ENCODE measurements around the gene RBM24.

RBM24 gene

DNA sequence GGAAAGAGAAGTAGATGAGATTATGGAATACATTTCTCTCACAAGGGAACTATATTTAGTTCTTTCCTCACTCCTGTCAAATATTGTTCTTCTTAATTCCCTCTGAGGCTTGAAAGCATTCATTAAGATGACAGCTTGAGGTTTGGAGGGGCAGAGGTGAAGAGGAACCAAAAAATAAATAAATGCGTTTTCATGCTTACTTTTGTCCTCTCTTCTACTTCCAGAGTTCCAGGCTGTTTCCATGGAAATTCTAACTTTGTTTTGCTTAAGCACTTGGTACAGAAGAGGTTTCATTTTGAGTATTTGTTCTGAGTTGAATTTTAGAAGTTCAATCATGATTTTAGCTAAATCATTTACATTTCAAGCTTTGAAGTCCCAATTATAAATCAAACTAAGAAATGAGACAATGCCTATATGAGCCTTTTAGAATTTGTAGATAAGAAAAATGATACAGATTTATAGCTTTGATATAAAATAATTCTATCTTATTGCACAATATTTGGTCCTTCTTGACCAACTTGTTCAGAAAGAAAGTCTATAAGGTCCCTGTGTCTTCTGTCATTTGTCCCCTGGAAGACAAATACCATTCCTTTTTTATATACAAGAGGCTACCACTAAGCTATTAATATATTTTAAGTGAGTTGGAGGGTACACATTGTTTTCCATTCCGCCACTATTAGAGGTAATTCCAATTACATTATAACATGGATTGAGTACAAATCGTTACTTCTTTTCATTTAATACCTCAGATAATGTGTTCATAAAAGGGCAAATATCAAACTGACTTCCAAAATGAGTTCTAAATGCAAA, 16.3 kb downstream of the RBM24 start:
- DNase-seq (ENCODE audit: low spot score): no peak
- POLR2A ChIA-PET (ENCODE audit: low non-redundant PET): no interaction called here
- CTCF ChIA-PET: no interaction called here
- TF ChIP-seq, protein P1, sequence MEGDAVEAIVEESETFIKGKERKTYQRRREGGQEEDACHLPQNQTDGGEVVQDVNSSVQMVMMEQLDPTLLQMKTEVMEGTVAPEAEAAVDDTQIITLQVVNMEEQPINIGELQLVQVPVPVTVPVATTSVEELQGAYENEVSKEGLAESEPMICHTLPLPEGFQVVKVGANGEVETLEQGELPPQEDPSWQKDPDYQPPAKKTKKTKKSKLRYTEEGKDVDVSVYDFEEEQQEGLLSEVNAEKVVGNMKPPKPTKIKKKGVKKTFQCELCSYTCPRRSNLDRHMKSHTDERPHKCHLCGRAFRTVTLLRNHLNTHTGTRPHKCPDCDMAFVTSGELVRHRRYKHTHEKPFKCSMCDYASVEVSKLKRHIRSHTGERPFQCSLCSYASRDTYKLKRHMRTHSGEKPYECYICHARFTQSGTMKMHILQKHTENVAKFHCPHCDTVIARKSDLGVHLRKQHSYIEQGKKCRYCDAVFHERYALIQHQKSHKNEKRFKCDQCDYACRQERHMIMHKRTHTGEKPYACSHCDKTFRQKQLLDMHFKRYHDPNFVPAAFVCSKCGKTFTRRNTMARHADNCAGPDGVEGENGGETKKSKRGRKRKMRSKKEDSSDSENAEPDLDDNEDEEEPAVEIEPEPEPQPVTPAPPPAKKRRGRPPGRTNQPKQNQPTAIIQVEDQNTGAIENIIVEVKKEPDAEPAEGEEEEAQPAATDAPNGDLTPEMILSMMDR (conservative IDR thresholded peaks at IDR 0.05; ENCODE audit: low read depth): no peak
- H3K27ac ChIP-seq: no peak overlapping the region

DNA sequence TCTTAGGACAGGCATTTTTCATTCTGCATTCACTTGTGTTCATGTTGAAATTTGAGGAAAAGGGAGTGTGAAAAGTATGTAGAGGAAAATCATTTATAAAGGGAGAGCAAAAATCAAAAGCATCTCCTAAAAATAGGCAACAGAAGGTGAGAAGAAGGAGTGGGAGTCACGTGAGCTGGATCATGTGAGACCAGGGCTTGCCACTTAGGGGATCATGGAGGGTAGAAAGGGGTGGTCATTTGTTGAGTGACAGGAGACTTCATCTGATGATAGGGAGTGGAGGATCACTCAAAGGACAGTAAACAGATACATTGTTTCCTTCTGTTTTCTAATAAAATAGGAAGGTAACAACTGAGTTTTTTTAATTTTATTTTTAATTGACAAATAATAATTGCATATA, 17.1 kb downstream of the RBM24 start:
- H3K27ac ChIP-seq: no peak overlapping the region
- POLR2A ChIA-PET (ENCODE audit: low non-redundant PET): no interaction called here
- CTCF ChIA-PET: no interaction called here
- DNase-seq (ENCODE audit: low spot score): no peak
- TF ChIP-seq, protein P1 (conservative IDR thresholded peaks at IDR 0.05; ENCODE audit: low read depth): no peak

DNA sequence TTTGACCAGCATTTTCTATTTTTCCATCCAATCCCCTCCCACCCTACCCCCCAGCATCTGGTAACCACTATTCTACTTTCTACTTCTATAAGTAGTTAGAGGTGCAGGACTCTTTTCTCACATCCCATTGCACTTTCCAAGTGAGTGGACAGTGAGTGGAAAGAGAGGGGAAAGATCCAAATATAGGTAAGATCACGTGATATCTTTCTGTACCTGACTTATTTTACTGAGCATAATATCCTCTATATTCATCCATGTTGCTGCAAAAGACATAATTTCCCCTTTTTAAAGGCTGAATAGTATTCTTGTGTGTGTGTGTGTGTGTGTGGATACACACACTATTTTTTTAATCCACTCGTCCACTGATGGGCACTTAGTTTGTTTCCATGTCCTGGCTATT, 18.1 kb downstream of the RBM24 start:
- H3K27ac ChIP-seq: no peak overlapping the region
- ChIA-PET CTCF (no interaction called here), POLR2A (ENCODE audit: low non-redundant PET) (no interaction called here)
- TF ChIP-seq, protein P1 (conservative IDR thresholded peaks at IDR 0.05; ENCODE audit: low read depth): no peak
- no peak for DNase-seq (ENCODE audit: low spot score)

DNA sequence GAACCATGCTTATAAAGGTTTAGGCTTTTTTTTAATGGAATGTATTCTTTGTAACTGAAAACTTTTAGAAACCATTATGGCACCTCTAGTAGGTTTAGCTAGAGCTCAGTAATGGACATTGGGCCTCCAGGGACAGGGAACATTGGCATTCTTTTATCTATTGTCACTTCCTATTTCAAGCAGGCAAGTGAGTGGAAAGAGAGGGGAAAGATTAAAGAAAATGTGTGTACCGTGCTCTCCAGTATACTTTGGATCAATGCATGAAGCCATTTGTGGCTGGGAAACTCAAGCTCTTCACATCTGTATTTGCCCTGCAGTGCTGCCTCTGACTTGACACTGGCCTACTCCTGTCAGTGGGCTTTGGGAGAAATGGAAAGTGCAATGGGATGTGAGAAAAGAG, 18.6 kb downstream of the RBM24 start:
- DNase-seq (ENCODE audit: low spot score): no peak
- no peak overlapping the region for H3K27ac ChIP-seq
- ChIA-PET POLR2A (ENCODE audit: low non-redundant PET) (no interaction called here), CTCF (interaction anchor here (0.7 kb wide), 1 partner anchor 694 kb away, joined by 3 read pairs; no protein-coding TSS in a partner anchor)
- TF ChIP-seq, protein P1 (conservative IDR thresholded peaks at IDR 0.05; ENCODE audit: low read depth): no peak

DNA sequence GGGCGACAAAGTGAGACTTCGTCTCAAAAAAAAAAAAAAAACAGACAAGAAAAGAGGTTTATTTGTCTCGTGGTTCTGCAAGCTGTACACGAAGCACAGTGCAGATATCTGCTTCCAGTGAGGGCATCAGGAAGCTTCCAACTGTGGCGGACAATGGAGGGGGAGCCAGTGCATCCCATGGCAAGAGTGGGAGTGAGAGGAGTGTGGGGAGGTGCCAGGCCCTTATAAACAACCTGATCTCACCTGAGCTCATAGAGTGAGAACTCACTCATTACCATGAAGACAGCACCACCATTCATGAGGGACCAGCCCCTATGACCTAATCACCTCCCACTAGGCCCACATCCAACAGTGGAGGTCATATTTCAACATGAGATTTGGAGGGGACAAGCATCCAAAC, 19.5 kb downstream of the RBM24 start:
- CTCF ChIA-PET: interaction anchor here (0.7 kb wide), 1 partner anchor 693 kb away, joined by 3 read pairs; no protein-coding TSS in a partner anchor
- POLR2A ChIA-PET (ENCODE audit: low non-redundant PET): no interaction called here
- DNase-seq (ENCODE audit: low spot score): no peak
- no peak overlapping the region for H3K27ac ChIP-seq
- TF ChIP-seq, protein P1 (conservative IDR thresholded peaks at IDR 0.05; ENCODE audit: low read depth): no peak

DNA sequence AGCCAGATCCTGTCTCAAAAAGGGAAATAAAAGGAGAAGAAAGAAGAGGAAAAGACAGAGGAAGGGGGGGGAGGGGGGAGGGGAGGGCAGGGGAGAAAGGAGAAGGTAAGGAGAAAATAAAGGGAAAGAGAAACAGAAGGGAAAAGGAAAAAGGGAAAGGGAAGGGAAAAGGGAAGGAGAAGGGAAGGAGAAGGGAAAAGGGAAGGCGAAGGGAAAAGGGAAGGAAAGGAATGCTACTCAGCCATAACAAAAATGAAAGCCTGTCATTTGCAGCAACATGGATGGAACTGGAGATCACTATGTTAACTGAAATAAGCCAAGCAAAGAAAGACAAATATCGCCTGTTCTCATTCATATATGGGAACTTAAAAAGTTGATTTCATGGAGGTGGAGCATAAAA, 22.3 kb downstream of the RBM24 start:
- ChIA-PET CTCF (no interaction called here), POLR2A (ENCODE audit: low non-redundant PET) (no interaction called here)
- no peak for DNase-seq (ENCODE audit: low spot score)
- no peak overlapping the region for H3K27ac ChIP-seq
- TF ChIP-seq, protein P1 (conservative IDR thresholded peaks at IDR 0.05; ENCODE audit: low read depth): no peak

Data from RWPE1 (cell line).